HEK293 (cell line): Measurements from ENCODE around the gene ZMYND10.
A peak's percentile ranks its signal among the peaks of the same experiment; 100 is the strongest.

Experiments
- CTCF ChIA-PET: fragments of 350-600 bp; formaldehyde crosslinking; extraction: SDS; loops from one replicate; lab custom pipeline; 2021; ENCODE audit warnings: antibody characterized with exemption; lab: Yijun Ruan, JAX
- POLR2A ChIA-PET: fragments of 300-600 bp; formaldehyde crosslinking; extraction: SDS; loops from one replicate; lab custom pipeline; 2020; ENCODE audit warnings: antibody characterized with exemption, inconsistent platforms; lab: Yijun Ruan, JAX
- H3K27ac ChIP-seq: fragments of 200-500 bp; sonication (Bioruptor generic); 2 replicates; pipeline ENCODE4 v1.5.1; 2014; ENCODE audit warnings: low read depth, low read length, control low read depth, inconsistent platforms; ENCODE audit errors: extremely low read depth
- H3K36me3 ChIP-seq, 2 experiments: fragments of 200-500 bp in 1 of 2; sonication (Bioruptor generic) in 1 of 2; 1 replicate in 1 of 2; 2 replicates in 1 of 2; pipeline ENCODE4 v1.5.1; 2014 to 2017; ENCODE audit warnings: inconsistent platforms in 2 of 2, low read length in 2 of 2; ENCODE audit not compliant: control insufficient read depth in 2 of 2, insufficient read depth in 1 of 2
- H3K4me1 ChIP-seq: fragments of 200-500 bp; sonication (Bioruptor generic); 2 replicates; pipeline ENCODE4 v1.5.1; 2014; ENCODE audit warnings: mild to moderate bottlenecking, low read length, inconsistent platforms; ENCODE audit not compliant: control insufficient read depth, insufficient read depth
- H3K4me3 ChIP-seq: 2 replicates; pipeline ENCODE4 v1.5.1; 2011; ENCODE audit warnings: low read depth, mild to moderate bottlenecking, control low read depth, low read length, moderate library complexity
- H3K9me3 ChIP-seq: fragments of 200-500 bp; sonication (Bioruptor generic); 2 replicates; pipeline ENCODE4 v1.5.1; 2014; ENCODE audit warnings: low read depth, low read length, inconsistent platforms; ENCODE audit not compliant: control insufficient read depth, insufficient read depth
- BCL11B ChIP-seq: fragments of 450-650 bp; formaldehyde crosslinking; IDR thresholded peaks from 2 replicates; pipeline ENCODE4 v1.5.1; 2016; ENCODE audit warnings: low read depth, missing biosample characterization, missing genetic modification characterization
- GLIS2 ChIP-seq: fragments of 450-650 bp; formaldehyde crosslinking; IDR thresholded peaks from 2 replicates; pipeline ENCODE4 v1.5.1; 2016; ENCODE audit warnings: missing biosample characterization, missing genetic modification characterization
- HIC1 ChIP-seq: fragments of 450-650 bp; formaldehyde crosslinking; IDR thresholded peaks from 2 replicates; pipeline ENCODE4 v1.5.1; 2016; ENCODE audit warnings: missing biosample characterization, missing genetic modification characterization
- INSM2 ChIP-seq: fragments of 450-650 bp; formaldehyde crosslinking; IDR thresholded peaks from 2 replicates; pipeline ENCODE4 v1.5.1; 2016; ENCODE audit warnings: missing biosample characterization, missing genetic modification characterization
- KLF16 ChIP-seq: fragments of 450-650 bp; formaldehyde crosslinking; IDR thresholded peaks from 2 replicates; pipeline ENCODE4 v1.5.1; 2017; ENCODE audit warnings: missing biosample characterization, missing genetic modification characterization
- KLF17 ChIP-seq: fragments of 450-650 bp; formaldehyde crosslinking; IDR thresholded peaks from 2 replicates; pipeline ENCODE4 v1.5.1; 2016; ENCODE audit warnings: missing biosample characterization, missing genetic modification characterization
- KLF8 ChIP-seq: fragments of 450-650 bp; formaldehyde crosslinking; IDR thresholded peaks from 2 replicates; pipeline ENCODE4 v1.5.1; 2016; ENCODE audit warnings: missing biosample characterization, missing genetic modification characterization
- PRDM1 ChIP-seq: fragments of 450-650 bp; formaldehyde crosslinking; IDR thresholded peaks from 2 replicates; pipeline ENCODE4; 2016; ENCODE audit warnings: missing biosample characterization, missing genetic modification characterization
- PRDM10 ChIP-seq: fragments of 450-650 bp; formaldehyde crosslinking; IDR thresholded peaks from 2 replicates; pipeline ENCODE4 v1.5.1; 2016; ENCODE audit warnings: missing biosample characterization, missing genetic modification characterization
- SCRT1 ChIP-seq: fragments of 450-650 bp; formaldehyde crosslinking; IDR thresholded peaks from 2 replicates; pipeline ENCODE4 v1.5.1; 2016; ENCODE audit warnings: missing biosample characterization, missing genetic modification characterization, borderline replicate concordance
- ZBTB20 ChIP-seq: fragments of 450-650 bp; formaldehyde crosslinking; IDR thresholded peaks from 2 replicates; pipeline ENCODE4 v1.5.1; 2016; ENCODE audit warnings: missing biosample characterization, missing genetic modification characterization
- ZBTB48 ChIP-seq: fragments of 450-650 bp; formaldehyde crosslinking; IDR thresholded peaks from 2 replicates; pipeline ENCODE4 v1.5.1; 2016; ENCODE audit warnings: missing biosample characterization, missing genetic modification characterization
- ZBTB7A ChIP-seq: fragments of 450-650 bp; formaldehyde crosslinking; IDR thresholded peaks from 2 replicates; pipeline ENCODE4 v1.5.1; 2016; ENCODE audit warnings: low read depth, missing biosample characterization, missing genetic modification characterization
- ZFHX2 ChIP-seq: fragments of 450-650 bp; formaldehyde crosslinking; conservative IDR thresholded peaks from 2 replicates; pipeline ENCODE4 v1.5.1; 2016; ENCODE audit warnings: missing biosample characterization, missing genetic modification characterization
- ZNF19 ChIP-seq: fragments of 450-650 bp; formaldehyde crosslinking; IDR thresholded peaks from 2 replicates; pipeline ENCODE4; 2016; ENCODE audit warnings: missing biosample characterization, missing genetic modification characterization, low read depth
- ZNF23 ChIP-seq: fragments of 450-650 bp; formaldehyde crosslinking; IDR thresholded peaks from 2 replicates; pipeline ENCODE4 v1.5.1; 2016; ENCODE audit warnings: missing biosample characterization, missing genetic modification characterization, borderline replicate concordance
- ZNF558 ChIP-seq: fragments of 450-650 bp; formaldehyde crosslinking; IDR thresholded peaks from 2 replicates; pipeline ENCODE4 v1.5.1; 2016; ENCODE audit warnings: missing biosample characterization, missing genetic modification characterization
- ZNF580 ChIP-seq: fragments of 450-650 bp; formaldehyde crosslinking; IDR thresholded peaks from 2 replicates; pipeline ENCODE4 v1.5.1; 2016; ENCODE audit warnings: missing biosample characterization, missing genetic modification characterization
- ZNF664 ChIP-seq: fragments of 450-650 bp; formaldehyde crosslinking; IDR thresholded peaks from 2 replicates; pipeline ENCODE4 v1.5.1; 2016; ENCODE audit warnings: missing biosample characterization, missing genetic modification characterization
- ZNF677 ChIP-seq: fragments of 450-650 bp; IDR thresholded peaks from 2 replicates; pipeline ENCODE4 v1.5.0; 2018; ENCODE audit warnings: missing biosample characterization, mild to moderate bottlenecking, missing genetic modification characterization, moderate library complexity
- ZNF692 ChIP-seq: fragments of 450-650 bp; formaldehyde crosslinking; IDR thresholded peaks from 2 replicates; pipeline ENCODE4 v1.5.1; 2016; ENCODE audit warnings: missing biosample characterization, missing genetic modification characterization
- ZNF785 ChIP-seq: fragments of 450-650 bp; formaldehyde crosslinking; IDR thresholded peaks from 2 replicates; pipeline ENCODE4 v1.5.1; 2016; ENCODE audit warnings: missing biosample characterization, missing genetic modification characterization
- ZSCAN18 ChIP-seq: fragments of 450-650 bp; formaldehyde crosslinking; IDR thresholded peaks from 2 replicates; pipeline ENCODE4 v1.5.1; 2016; ENCODE audit warnings: missing biosample characterization, missing genetic modification characterization
- ZXDB ChIP-seq: fragments of 450-650 bp; formaldehyde crosslinking; IDR thresholded peaks from 2 replicates; pipeline ENCODE4 v1.5.1; 2016; ENCODE audit warnings: missing biosample characterization, missing genetic modification characterization

The ZMYND10 gene

GRCh38 chr3:50322115-50322385, 23.5 kb downstream of the ZMYND10 start (continued):
- no peak for TF ChIP-seq BCL11B (tag by site-specific recombination)
- no peak for TF ChIP-seq ZNF558 (tag by site-specific recombination)
- TF ChIP-seq ZSCAN18 (tag by site-specific recombination): no peak
- no peak for TF ChIP-seq HIC1
- TF ChIP-seq ZNF580: no peak

- Histone ChIP-seq H3K9me3 (no peaks in the 10 kb centered on the region), H3K4me3 (peak overlapping the region; percentile 62), H3K36me3 (peaks cover under 1 to 63% of the 10 kb centered on the region in 2 experiments; a peak in 2 of 3 replicates), H3K27ac (peak overlapping the region; percentile 95), H3K4me1 (peaks cover 7% of the 10 kb centered on the region; the same call in 1 of the 2 replicates)
- CTCF ChIA-PET: interaction anchor here (0.5 to 1.7 kb wide), 9 partner anchors 12 to 1494 kb away, joined by 3 to 7 read pairs (median 3); partner anchors contain the start of genes HYAL3 and NAA80
- POLR2A ChIA-PET: interaction anchor here (0.6 to 3.2 kb wide), 10 partner anchors 10 to 371 kb away, joined by 3 to 17 read pairs (median 4); partner anchors contain the start of genes CYB561D2, HYAL3, IFRD2 and NAA80
- TF ChIP-seq KLF17 (tag by site-specific recombination): 0 out of 2 replicates have a peak, but pooled peaks have one; percentile 68
- peak; percentile 84 for TF ChIP-seq KLF8 (tag by site-specific recombination)
- TF ChIP-seq ZNF664 (tag by site-specific recombination): no peak
- peak; percentile 100 for TF ChIP-seq PRDM10 (tag by site-specific recombination)
- no peak for TF ChIP-seq PRDM1 (tag by site-specific recombination)
- TF ChIP-seq ZXDB: peak; percentile 50; the same call in 1 of the 2 replicates
- TF ChIP-seq GLIS2 (tag by site-specific recombination): peak; percentile 67
- peak; percentile 100 for TF ChIP-seq ZNF692 (tag by site-specific recombination)
- TF ChIP-seq ZBTB7A (tag by site-specific recombination): peak; percentile 86
- peak; percentile 66; the same call in 1 of the 2 replicates for TF ChIP-seq KLF16 (tag by site-specific recombination)
- no peak for TF ChIP-seq ZNF23 (tag by site-specific recombination)
- no peak for TF ChIP-seq ZNF677 (tag by site-specific recombination)
- TF ChIP-seq ZFHX2 (tag by site-specific recombination): peak; percentile 87
- no peak for TF ChIP-seq INSM2 (tag by site-specific recombination)
- TF ChIP-seq ZBTB48 (tag by site-specific recombination): no peak
- TF ChIP-seq ZBTB20: peak; percentile 34; the same call in 1 of the 2 replicates
- TF ChIP-seq ZNF785 (tag by site-specific recombination): peak; percentile 72; the same call in 1 of the 2 replicates
- no peak for TF ChIP-seq SCRT1
- TF ChIP-seq ZNF19 (tag by site-specific recombination): no peak
Measured at GRCh38 chr3:50321336-50322114, 24.0 kb downstream of the ZMYND10 start.
